ENCODE results near the gene INPP5D.
"Not testable (repeated sequence)": the region's sequence is repeated elsewhere in the genome, so short reads cannot be mapped to it uniquely, and the experiment has no call there.

Gene INPP5D

DNA sequence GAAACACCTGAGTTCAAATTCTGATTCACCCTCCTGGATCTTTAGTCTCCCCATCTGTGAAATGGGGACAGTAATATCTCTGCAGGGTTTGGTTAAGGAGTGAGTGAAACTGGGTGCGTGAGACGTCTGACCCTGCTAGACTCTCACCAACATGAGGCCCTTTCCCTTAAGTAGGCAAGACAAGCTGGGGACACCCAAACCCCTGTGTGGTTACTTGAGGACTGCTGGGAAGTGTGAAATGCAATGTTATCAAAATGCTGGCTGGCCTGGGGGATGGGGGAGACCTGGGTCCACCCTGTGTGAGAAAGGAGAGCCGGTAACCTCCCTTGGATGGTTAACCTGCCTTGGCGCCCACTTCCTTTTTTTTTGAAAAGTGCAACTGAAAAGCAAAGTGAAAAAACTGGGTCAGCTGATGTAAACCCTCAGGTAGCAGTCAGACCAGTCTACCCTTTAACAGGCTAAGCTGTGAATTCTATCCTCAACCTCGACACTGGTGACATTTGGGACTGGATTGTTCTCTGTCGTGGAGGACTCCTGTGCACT is 82.3 kb downstream of the INPP5D start:
- DNase-seq (ENCODE audit: low read depth): no peak

DNA sequence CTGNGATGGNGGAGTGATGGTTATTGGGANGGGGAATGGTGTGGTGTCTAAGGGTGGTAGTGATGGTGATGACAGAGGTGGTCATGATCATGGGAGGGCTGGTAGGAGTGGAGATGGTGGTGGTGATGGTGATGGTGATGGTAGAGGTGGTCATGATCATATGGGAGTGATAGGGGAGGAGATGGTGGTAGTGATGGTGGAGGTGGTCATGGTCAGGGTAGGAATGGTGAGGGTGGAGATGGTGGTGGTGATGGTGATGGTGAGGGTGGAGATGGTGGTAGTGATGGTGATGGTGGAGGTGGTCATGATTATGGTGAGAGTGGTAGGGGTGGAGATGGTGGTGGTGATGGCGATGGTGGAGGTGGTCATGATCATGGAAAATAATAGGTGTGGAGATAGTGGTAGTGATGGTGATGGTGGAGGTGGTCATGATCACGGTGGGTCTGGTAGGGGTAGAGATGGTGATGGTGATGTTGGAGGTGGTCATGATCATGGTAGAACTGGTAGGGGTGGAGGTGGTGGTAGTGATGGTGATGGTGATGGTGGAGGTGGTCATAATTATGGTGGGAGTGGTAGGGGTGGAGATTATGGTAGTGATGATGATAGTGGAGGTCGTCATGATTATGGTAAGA is 83.7 kb downstream of the INPP5D start:
- DNase-seq (ENCODE audit: low read depth): no peak

DNA sequence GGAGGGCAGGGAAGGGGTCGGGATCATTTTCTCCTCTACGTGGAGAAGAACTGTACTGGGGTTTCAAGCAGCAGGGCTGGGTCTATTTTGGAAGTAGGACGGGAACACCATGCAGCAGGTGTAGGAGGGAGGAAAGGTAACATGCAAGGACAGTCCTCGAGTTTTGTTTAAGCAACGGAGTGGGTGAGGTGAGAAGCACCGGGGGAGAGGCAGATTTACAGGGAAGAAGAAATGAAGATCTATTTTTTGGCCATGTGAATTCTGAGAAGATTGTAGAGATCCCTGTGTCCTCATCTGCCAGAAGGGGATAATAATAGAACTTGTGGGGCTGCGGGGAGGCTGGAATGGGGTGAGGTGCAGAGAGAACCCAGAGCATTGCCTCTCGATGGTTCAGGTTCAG is 85.6 kb downstream of the INPP5D start:
- DNase-seq (ENCODE audit: low read depth): no peak

DNA sequence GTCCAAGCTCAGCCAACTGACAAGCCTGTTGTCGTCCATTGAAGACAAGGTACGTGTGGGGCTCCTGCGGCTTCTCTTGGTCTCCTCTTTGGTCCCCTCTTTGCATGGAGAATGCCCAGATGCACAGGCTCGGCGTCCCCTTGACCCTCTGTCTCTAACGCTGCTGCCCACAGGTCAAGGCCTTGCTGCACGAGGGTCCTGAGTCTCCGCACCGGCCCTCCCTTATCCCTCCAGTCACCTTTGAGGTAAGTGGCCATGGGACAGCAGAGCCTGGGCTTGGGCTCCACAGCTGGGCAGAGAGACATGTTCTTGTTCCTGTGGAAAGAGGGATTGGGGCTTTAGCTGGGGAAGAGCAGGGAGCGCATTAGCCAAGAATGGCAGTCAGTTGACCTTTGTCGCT is 86.1 kb downstream of the INPP5D start:
- no peak for DNase-seq (ENCODE audit: low read depth)

DNA sequence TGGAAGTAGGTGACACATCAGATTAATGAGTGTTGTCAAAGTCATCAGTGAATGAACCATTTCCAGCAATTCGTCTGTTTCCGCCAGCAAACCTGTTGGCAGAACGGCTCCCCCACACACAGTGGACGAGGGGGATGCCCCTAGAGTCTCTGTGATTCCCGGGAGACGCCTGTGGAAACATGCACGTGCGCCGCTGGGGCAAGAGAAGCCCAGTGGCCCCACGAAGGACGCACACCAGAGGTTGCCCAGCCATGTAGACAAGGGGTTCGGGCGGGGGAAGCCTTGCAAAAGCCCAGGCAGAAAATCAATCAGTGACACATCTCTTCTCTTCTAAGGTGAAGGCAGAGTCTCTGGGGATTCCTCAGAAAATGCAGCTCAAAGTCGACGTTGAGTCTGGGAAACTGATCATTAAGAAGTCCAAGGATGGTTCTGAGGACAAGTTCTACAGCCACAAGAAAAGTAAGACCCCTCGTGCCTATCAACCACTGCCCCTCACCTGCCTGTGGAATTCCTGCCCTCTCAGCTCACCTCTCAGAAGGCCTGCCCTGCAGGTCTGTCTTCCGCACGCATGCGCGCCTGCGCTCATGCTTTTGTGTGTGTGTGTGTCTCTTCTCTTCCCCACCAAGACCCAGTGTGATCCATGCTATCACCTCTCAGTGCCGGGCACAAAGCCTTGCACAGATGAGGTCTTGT is 87.1 kb downstream of the INPP5D start:
- no peak for DNase-seq (ENCODE audit: low read depth)

DNA sequence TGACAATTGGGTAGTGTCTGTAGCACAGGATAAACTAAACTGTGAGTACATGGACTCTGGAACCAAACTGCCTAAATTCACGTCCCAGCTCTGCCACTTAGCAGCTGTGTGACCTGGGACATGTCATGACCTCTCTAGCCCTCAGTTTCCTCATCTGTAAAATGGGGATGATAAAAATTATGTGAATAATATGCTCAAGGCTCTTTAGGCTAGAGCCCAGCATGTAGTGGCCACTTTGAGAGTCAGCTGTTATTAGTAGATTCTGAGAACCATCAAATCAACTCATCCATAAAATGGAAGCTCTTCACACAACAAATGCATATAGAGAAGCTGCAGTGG is 87.7 kb downstream of the INPP5D start:
- no peak for DNase-seq (ENCODE audit: low read depth)

DNA sequence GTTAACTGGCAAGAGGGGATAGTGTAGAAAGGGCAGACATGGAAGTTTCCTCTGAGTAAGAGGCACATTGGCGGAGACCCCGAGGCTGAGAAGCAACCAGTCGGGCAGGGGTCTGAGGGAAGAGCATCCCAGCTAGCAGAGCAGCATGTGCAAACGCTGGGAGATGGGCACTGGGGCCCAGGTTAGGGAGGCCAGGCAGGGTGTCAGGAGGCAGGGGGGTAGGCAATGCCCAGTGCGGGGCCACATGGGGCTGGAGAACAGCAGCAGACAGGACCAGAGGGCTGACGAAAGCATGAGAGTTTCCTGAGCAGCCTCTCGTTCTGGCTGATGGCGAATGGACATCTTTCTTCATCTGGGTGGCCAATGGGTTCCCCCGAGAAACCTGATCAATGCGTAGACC is 88.2 kb downstream of the INPP5D start:
- no peak for DNase-seq (ENCODE audit: low read depth)

DNA sequence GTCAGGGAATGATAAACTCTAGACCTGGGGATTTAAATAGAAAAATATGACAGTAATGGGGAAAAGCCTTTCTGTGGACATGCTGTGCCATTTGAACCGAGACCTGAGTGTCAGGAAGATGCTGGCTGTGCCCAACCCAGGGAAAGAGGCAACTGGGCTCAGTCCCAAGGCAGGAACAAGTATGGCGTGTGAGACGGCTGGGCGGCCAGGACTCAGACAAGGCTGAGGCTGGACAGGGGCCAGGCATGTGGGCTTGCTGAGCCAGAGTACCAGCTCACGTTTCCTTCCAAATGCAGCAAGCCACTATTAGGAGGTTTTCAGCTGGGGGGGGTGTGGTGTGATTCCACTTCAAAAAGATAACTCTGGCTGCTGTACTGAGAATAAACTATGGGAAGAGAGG is 92.4 kb downstream of the INPP5D start:
- no peak for DNase-seq (ENCODE audit: low read depth)

DNA sequence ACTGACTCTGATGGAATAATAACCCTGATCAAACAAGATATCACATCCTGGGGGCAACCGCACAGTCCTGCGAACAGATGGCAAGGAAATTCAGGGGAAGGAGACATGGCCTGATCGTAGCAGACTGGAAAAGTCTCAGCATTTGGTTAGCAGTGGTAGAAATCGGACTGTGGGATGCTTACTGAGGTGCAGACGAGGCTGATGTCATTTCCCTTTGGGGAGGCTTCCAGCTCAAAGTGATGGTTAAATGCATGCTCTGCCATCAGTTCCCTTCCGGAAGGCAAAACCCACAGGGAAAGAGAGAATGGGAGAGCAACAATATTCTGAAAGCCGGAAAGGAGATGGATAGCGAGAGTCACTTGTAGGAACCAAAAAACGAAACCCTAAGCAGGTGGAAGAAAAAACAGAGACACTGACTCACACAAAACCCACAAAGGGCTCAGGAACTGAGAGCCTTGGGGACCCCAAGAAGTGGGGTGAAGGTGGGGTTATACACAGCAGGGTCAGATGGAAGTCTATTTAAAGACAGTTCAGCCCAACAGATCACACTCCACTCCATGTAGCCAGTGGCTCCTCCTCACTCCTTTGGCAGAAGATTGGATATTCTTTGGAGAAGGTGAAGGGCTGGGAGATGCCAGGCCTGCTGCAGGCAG is 93.1 kb downstream of the INPP5D start:
- DNase-seq (ENCODE audit: low read depth): no peak

DNA sequence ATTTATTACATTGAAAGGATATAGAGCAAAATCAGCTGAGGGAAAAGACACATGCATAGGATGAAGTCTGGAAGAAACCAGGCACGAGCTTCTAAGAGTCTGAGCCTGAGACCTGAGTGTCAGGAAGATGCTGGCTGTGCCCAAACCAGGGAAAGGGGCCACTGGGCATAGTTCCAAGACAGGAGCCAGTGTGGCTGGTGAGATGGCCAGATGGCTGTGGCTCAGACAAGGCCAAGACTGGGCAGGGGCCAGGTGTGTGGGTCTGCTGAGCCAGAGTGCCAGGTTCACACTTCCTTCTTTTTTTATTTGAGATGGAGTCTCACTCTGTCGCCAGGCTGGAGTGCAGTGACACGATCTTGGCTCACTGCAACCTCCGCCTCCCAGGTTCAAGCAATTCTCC is 95.9 kb downstream of the INPP5D start:
- DNase-seq (ENCODE audit: low read depth): no peak

DNA sequence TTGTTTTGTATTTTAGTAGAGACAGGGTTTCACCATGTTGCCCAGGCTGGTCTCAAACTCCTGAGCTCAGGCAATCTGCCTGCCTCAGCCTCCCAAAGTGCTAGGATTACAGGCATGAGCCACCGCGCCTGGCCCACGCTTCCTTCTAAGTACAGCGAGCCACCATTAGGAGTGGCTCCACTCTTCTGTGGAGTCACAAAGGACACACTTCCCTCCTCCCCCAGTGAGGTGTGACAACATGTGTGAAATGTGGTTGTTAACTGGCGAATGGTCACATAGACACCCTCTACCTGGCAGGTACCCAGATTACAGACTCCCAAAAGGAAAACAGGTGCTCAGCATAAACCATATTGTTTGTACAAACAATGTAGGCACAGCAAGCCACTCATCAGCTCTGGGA is 96.3 kb downstream of the INPP5D start:
- not testable (repeated sequence) for DNase-seq (ENCODE audit: low read depth)

DNA sequence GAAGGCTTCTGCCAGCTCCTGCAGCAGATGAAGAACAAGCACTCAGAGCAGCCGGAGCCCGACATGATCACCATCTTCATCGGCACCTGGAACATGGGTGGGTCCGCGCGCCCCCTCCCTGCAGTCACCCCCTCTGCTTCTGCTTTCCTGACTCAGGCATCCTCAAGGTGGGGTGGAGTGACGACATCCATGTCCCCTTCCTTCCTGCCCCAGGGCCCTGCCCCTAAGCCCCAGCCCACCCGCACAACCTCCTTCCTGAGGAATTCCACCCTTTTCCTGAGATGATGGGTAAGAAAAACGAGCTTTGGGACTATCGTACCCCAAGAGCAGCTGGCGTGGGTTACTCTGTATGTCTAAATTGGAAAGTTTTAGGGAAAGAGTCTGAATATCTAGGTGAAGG is 101.6 kb downstream of the INPP5D start:
- no peak for DNase-seq (ENCODE audit: low read depth)

DNA sequence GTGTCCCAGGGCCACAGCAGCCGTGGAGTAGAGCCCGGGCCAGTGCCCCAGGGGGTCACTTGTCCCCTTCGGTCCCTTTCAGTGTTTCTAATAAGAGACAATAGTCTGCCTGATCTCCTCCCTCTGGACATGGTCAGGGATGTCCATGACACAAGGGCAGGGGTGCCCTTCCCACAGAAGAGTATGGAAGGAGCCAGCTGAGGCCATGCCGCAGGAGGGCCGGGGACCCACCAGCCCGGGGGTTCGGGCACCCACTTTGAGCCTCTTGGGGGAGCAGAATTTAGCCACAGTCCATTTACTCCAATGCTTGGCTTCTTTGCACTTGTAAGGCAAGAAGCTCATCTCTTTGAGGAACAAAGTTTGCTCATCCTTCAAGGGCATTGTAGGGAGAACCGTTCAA is 102.6 kb downstream of the INPP5D start:
- DNase-seq (ENCODE audit: low read depth): no peak

DNA sequence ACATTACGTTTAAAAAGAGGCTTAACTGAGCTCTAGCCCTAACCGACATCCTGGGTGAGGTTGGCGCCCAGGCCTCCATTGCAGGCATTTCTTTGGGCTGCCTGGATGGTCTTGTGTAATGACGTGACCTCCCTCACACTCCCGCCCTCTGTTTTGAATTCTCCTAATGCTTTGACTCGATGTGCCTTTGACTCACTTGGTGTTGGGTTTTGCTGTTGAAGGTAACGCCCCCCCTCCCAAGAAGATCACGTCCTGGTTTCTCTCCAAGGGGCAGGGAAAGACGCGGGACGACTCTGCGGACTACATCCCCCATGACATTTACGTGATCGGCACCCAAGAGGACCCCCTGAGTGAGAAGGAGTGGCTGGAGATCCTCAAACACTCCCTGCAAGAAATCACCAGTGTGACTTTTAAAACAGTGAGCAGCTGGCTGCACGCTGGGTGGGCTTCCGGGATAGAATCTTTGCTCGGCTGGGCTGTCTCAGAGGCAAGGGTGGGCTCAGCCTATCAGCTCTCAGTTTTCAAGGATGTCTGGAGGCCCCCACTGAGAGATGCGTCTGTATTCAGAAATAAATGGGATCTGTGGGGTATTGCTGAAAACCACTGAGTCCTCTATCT is 103.5 kb downstream of the INPP5D start:
- DNase-seq (ENCODE audit: low read depth): no peak

DNA sequence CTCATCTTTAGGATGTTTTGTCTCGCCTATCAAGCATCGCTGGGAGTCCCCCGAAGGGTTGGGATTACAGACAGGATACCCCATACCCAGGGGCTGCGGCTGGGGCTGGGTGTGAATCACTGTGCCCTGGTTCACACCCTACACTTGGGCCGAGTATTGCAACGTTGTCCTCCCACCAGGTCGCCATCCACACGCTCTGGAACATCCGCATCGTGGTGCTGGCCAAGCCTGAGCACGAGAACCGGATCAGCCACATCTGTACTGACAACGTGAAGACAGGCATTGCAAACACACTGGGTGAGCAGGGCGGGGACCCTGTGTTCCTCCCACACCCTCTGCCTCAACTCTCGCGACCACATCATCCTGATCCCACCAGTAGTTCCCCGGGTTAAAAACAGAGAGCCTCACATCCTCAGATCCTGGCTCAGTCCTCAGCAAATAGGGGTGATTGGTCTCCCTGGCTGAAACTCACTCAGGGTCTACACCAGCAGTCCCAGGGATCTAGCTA is 104.0 kb downstream of the INPP5D start:
- no peak for DNase-seq (ENCODE audit: low read depth)

DNA sequence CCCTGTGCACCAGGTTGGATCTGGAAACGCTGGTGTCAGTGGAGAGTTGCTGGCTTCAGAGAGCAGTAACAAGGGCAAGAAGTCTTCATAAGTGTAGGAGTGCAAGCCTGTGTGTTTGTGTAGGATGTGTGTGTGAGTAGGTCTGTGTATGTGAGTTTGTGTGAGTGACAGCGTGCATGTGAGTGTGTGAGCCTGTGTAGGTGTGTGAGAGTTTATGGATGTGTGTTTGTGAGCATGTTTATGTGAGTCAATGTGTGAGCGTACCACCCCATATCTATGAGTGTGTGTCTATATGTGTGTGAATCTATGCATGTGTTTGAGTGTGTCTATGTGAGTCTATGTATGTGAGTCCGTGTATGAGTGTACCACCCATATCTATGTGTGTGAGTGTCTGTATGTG is 104.8 kb downstream of the INPP5D start:
- no peak for DNase-seq (ENCODE audit: low read depth)

DNA sequence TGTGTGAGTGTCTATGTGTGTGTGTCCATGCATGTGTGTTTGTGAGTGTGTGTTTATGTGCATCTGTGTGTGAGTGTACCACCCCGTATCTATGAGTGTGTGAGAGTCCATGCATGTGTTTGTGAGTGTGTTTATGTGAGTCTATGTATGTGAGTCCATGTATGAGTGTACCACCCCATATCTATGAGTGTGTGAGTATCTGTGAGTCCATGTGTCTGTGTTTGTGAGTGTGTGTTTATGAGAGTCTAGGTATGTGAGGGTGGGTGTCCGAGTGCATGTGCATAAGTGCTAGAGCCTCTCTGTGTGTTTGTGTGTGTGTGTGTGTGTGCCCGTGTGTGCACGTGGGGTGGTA is 105.4 kb downstream of the INPP5D start:
- DNase-seq (ENCODE audit: low read depth): no peak

DNA sequence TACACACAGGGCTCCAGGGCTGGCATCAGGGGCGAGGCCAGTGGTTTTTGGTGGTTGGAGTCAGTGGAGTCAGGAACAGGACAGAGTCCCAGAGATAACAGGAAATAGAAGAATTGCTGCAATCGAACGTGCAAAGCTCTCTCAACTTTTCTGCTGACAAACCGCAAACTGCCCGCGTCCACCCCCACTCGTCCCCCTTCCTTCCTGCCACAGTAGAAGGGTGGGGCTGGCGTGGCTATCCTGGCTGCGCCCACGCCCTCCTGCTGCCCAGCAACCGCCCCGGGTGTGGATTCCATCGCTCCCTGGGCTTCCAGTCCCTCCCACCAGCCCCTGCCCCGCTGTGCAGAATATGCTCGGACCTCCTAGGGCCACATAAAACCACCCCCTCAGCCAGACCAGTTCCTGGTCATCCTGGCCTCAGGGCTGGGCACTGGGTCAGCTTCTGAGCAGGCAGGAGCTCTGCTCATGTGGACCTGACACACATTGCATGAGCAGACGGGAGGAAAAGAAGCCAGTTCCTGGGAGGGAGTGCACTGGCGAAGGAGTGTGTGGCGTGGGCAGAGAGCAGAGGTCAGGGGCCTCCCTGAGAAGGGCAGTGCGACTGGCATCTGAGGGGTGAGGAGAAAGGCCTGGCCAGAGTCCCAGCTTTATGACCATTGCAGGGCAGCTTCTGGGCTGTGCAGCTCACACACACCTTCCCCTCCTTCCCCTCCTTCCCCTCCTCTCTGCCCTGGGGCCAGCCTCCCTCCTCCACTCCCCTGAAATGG is 105.9 kb downstream of the INPP5D start:
- DNase-seq (ENCODE audit: low read depth): no peak

DNA sequence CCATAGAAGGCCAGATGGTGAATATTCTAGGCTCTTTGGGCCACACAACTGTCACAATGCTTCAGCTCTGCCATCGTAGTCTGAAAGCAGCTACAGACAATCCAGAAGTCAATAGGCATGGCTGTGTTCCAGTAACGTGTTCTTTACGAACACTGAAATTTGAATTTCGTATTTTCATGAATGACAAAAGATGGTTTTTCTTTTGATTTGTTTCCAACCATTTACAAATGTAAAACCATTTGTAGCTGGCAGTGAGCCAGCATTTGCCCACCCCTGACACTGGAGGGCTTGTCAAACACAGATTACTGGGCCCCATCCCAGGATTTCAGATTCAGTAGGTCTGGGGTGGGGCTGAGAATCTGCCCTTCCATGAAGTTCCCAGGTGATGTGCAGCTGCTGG is 108.3 kb downstream of the INPP5D start:
- no peak for DNase-seq (ENCODE audit: low read depth)

DNA sequence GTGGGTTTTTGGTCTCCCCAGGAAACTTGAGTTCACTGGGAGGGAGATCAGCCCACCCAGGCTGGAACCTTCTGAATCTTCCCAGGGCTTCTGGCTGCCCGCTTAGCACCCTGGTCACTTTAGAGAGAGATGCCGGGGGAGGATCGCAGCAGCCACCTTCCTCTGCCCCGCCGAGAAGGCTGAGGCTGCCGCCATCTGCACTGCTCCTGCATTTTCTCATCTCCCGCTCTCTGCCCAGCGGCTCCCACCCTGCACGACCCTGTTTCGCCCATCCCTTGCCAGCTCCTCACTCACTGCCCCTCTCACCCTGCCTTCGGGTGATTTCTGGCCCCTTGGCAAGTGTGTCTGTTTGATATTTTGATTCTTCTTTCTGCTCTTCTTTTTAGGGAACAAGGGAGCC is 108.8 kb downstream of the INPP5D start:
- DNase-seq (ENCODE audit: low read depth): no peak

DNA sequence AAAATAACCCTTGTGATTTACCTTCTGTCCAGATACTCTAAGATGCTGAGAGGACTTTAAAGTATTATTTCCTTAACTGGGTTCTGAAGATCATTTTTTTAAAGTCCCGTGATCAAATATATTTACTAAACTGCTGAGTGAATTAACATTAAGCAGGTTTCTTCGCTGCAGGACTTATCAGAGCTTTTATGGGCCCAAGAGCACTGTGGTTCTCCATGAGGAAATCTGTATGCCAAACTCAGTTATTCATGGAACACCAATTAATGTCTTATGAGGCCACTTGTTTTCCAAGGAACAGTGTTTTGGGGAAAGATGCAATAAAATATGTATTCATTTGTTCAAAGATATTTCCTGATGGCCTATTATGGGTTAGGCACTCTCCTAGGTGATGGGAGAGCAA is 111.2 kb downstream of the INPP5D start:
- no peak for DNase-seq (ENCODE audit: low read depth)

DNA sequence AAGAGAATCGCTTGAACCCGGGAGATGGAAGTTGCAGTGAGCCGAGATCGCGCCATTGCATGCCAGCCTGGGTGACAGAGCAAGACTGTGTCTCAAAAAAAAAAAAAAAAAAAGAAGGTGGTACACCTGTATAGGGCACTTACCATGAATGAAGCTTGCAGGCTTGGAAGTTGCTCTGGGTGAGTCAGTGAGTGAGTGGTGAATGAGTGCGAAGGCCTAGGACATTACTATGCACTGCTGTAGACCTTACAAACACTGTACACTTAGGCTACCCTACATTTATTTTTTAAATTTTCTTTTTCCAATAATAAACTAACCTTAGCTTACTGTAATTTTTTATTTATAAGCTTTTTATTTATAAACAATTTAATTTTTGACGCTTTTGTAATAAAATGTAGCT is 113.0 kb downstream of the INPP5D start:
- no peak for DNase-seq (ENCODE audit: low read depth)

Measured in non-pigmented ciliary epithelial cell (primary cell).